D341Med (cell line): Measurements from ENCODE around the gene C4orf50.

ENCODE experiments used
- DNase-seq: peaks from one replicate; pipeline ENCODE4 v3.0.0; 2012; ENCODE audit warnings: low spot score

C4orf50 gene

DNA sequence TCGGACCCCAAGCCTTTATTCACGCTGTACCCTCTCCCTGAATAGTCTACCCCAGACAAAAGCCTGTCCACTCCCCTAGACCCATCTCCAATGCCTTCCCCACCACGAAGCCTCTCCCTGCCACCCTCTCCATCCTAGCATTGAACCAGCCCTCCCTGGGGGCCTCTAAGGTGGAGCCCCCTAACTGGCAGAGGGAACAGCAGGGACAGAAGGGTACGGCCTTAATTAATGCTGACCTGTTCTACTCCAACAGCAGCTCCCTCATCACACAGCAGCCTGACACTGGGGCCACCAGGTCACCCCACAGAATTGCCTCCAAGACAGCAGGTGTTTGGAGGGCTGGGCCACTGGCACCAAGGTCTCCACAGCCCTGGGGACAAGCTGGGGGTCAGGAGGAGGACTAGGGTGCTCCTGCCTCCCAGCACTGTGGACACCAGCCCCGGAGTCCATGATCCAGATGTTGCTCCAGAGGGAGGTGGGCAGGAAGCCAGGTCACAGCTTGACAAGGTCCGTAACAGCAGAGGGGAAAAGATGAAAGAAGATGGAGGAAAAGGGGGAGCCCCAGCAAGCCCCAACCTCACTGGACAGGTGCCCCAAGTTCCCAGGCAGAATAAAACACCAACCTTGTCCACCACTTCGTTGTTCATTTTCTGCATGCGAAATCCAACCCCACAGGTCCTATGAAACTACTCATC is 129.1 kb downstream of the C4orf50 start:
- DNase-seq, result no peak

- DNase-seq, result peak; percentile 82
These were observed 129.8 kb downstream of the C4orf50 start for GRCh38 chr4:5888222-5889001.

- peak; percentile 49 for DNase-seq
These were observed 130.6 kb downstream of the C4orf50 start for GRCh38 chr4:5887361-5888221.

DNA sequence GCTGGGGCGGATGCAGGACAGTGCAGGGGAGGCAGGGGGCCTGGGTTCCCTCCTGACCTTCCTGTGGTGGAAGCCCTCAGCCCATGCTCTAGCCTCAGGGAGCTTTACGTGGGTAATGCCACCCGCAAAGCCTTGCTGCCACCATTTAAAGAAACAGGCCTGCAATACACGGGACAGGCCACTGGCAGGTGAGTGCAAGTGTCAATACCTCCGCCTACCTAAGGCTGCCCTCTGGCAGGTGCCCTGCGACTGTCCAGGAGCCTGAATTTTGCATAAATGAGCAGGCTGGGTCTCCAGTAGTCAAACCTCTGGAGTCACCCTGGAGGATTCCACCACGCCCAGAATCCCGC is 131.2 kb downstream of the C4orf50 start:
- no peak for DNase-seq

DNA sequence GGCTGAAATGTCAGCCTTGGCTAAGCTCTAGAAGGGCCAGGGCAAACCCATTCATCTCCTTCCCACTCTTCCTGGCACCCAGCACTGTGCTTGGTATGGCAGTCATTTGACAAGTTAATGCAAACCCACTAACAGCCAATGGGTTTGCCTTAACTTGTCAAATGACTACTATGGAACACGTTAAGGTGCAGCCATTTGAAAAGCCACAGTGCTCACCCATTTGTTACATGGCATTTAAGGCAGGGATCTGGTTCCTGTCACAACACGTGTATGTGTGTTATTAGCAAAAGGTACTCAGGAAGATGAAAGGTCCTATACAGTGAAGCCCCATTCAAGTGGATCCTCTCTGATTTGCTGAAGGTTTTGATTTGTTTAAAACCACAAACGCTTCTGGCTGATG is 132.5 kb downstream of the C4orf50 start:
- DNase-seq, result no peak

DNA sequence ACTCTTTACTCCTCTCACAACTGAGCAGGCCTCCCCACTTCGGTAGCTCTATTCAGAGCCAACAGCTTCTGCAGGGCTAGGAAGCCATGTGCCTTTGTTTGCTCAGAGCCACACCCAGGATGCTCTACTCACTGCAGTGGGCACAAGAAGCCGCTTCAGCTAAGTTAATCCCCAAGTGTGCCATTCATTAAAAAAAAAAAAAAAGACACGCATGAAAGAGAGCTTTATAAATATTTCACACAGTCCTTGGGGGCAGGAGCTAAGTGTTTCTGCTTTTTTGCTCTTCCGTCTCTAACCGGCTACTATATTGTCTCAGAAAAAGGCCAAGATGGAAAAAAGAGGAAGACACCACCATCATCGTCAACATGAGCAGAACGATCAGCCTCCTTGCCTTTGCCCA is 133.4 kb downstream of the C4orf50 start:
- DNase-seq, result no peak

GRCh38 chr4:5883916-5884315 is 134.3 kb downstream of the C4orf50 start:
- no peak for DNase-seq

DNA sequence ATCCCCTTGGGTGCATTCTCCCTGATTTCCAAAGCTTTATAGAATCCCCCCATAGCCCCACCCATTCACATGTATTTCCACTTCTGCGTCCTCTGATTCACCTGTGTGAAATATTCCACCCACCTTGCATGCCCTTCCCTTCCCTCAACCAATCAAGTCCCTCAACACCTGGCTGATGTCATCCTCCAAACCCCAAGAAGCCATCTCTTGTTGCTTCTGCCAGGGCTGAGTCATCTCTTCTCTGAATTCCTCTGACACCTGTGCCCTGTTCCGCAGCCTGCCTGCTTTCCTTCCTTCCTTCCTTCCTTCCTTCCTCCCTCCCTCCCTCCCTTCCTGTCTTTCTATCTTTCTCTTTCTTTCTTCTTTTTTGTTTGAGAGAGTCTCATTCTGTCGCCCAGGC is 135.3 kb downstream of the C4orf50 start:
- DNase-seq, result no peak

GRCh38 chr4:5881340-5881739 is 136.9 kb downstream of the C4orf50 start:
- no peak for DNase-seq

- no peak for DNase-seq
These were observed 139.9 kb downstream of the C4orf50 start for GRCh38 chr4:5878359-5878758.

DNA sequence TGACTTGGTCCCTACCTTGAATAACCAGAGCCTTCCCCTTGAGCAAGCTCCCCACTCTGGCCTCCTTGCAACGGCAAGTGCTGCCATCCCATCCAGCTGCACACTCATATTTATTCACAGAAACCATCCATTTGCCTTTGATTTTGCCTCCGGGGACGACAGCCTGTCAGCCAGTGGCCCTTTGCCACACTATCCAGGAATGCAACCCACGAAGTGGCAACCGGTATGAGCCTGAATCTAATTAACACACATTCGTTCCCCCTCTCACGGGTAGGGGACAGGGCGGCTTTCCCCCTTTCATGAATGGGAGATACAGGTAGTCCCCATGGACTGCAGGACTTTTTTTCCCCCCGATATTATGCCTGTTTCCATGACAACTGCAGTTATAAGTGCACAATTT is 140.8 kb downstream of the C4orf50 start:
- no peak for DNase-seq

- no peak for DNase-seq
These were observed 143.3 kb downstream of the C4orf50 start for GRCh38 chr4:5874811-5875449.

GRCh38 chr4:5870701-5871100 is 147.5 kb downstream of the C4orf50 start:
- no peak for DNase-seq

GRCh38 chr4:5869966-5870619 is 148.1 kb downstream of the C4orf50 start:
- no peak for DNase-seq

GRCh38 chr4:5867866-5868265 is 150.4 kb downstream of the C4orf50 start:
- DNase-seq, result no peak

GRCh38 chr4:5866841-5867813 is 151.1 kb downstream of the C4orf50 start:
- no peak for DNase-seq

GRCh38 chr4:5865896-5866599 is 152.2 kb downstream of the C4orf50 start:
- no peak for DNase-seq

DNA sequence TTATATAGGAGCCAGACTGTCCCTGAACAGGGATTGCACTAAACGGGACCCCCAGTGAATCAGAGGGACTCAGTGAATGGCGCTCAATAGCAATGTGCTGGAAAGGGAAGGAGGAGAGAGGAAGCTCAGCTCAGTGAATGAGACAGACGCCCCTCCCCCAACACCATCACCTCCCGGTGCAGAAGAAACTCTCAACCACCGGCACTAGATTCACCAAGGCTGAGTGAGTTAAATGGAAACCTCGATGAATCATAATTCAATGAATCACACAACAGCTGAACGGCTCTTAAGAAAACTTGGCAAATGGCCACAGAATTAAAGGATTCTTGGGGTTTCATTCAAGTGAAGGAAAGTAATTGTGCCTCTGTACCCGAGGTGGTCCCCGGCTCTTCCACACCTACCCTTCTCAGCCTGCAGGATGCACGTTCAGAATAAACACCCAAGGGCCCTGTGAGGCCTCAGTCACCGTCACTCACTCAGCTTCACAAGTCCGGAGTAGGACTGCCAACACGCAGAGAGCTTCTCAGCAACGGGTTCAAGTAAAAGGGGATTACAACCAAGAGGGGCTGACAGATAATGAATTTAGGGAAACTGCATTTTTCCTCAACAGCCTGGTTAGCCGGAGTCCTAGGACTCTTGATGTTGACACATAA is 154.6 kb downstream of the C4orf50 start:
- no peak for DNase-seq

GRCh38 chr4:5858020-5858769 is 160.0 kb downstream of the C4orf50 start:
- DNase-seq, result no peak
